B cell (primary cell): ENCODE measurements around the gene PPEF1. TPM values are rescaled to one million over a fixed set of nuclear protein-coding genes. Genes with fewer than 3 reads are reported as not detected.

ENCODE experiments used
- ATAC-seq: fragments of 200-7000 bp; cut with Tn5 transposase; one replicate; pipeline ENCODE4 v1.10.0; 2021; ENCODE audit warnings: low read depth, mild to moderate bottlenecking, moderate number of reproducible peaks, moderate library complexity
- CTCF ChIA-PET: fragments of 350-600 bp; sonication (Branson Sonifier 250); formaldehyde crosslinking; loops from one replicate; lab custom pipeline; 2021; ENCODE audit warnings: antibody characterized with exemption, inconsistent platforms; lab: Charles Lee
- POLR2A ChIA-PET: fragments of 350-600 bp; sonication (Branson Sonifier 250); formaldehyde crosslinking; loops from one replicate; lab custom pipeline; 2021; ENCODE audit warnings: antibody characterized with exemption; lab: Charles Lee
- DNase-seq: peaks from one replicate; pipeline ENCODE4 v3.0.0; 2013
- H2AFZ ChIP-seq: 2 replicates; pipeline ENCODE4 v1.6.1; 2012; ENCODE audit warnings: mild to moderate bottlenecking, low read depth, low read length; ENCODE audit not compliant: insufficient read depth, poor library complexity, severe bottlenecking
- H3K27ac ChIP-seq, 2 donors: 1 replicate in 1 of 2; 2 replicates in 1 of 2; pipeline ENCODE4 v1.5.1; 2012 to 2013; ENCODE audit warnings: low read length in 2 of 2, mild to moderate bottlenecking in 2 of 2, moderate library complexity in 1 of 2
- H3K27me3 ChIP-seq, 4 experiments: fragments of 200-600 bp in 1 of 4; sonication (generic) in 1 of 4; replicated peaks in 1 of 4; 1 replicate in 2 of 4; 2 replicates in 2 of 4; pipeline versions ENCODE4 v1.6.1 to v1.7.0; 2013 to 2016; ENCODE audit warnings: low read length in 3 of 4, mild to moderate bottlenecking in 2 of 4, mixed read lengths in 1 of 4, moderate library complexity in 1 of 4; ENCODE audit not compliant: insufficient read depth in 4 of 4, control insufficient read depth in 3 of 4; ENCODE audit errors: control extremely low read depth in 1 of 4
- H3K36me3 ChIP-seq, 2 experiments: replicated peaks in 1 of 2; 1 replicate in 1 of 2; 2 replicates in 1 of 2; pipeline versions ENCODE4 v1.6.1 to v1.7.1; 2013; ENCODE audit warnings: low read length in 1 of 2; ENCODE audit not compliant: insufficient read depth in 2 of 2, control insufficient read depth in 1 of 2; ENCODE audit errors: control extremely low read depth in 1 of 2, extremely low read depth in 1 of 2
- H3K4me1 ChIP-seq, 2 donors: fragments of 200-600 bp in 1 of 2; sonication (generic) in 1 of 2; 1 replicate in 1 of 2; 2 replicates in 1 of 2; pipeline versions ENCODE4 v1.5.1 to v1.6.1; 2013 to 2017; ENCODE audit warnings: low read length in 2 of 2; ENCODE audit not compliant: control insufficient read depth in 2 of 2, insufficient read depth in 2 of 2
- H3K4me2 ChIP-seq: replicated peaks from 2 replicates; pipeline ENCODE3; 2012; ENCODE audit warnings: mild to moderate bottlenecking, low read depth, low read length; ENCODE audit not compliant: poor library complexity, severe bottlenecking
- H3K4me3 ChIP-seq, 5 experiments: fragments of 200-600 bp in 1 of 5; sonication (generic) in 1 of 5; 1 replicate in 3 of 5; 2 replicates in 2 of 5; pipeline versions ENCODE4 v1.5.1 to v1.7.0; 2011 to 2016; ENCODE audit warnings: low read length in 4 of 5, mild to moderate bottlenecking in 4 of 5, low read depth in 2 of 5, control low read depth in 1 of 5, moderate library complexity in 1 of 5; ENCODE audit not compliant: insufficient read depth in 1 of 5; ENCODE audit errors: control extremely low read depth in 1 of 5, extremely low read depth in 1 of 5
- H3K79me2 ChIP-seq: fragments of 200-600 bp; sonication (generic); one replicate; pipeline ENCODE4 v1.6.0; 2016; ENCODE audit warnings: low read length; ENCODE audit not compliant: control insufficient read depth, insufficient read depth
- H3K9ac ChIP-seq: fragments of 200-600 bp; sonication (generic); 2 replicates; pipeline ENCODE4 v1.6.1; 2017; ENCODE audit warnings: mild to moderate bottlenecking, low read length, moderate library complexity
- H3K9me3 ChIP-seq, 3 donors: one replicate each; pipeline versions ENCODE4 v1.6.1 to v1.7.1; 2013; ENCODE audit warnings: low read length in 2 of 3; ENCODE audit not compliant: control insufficient read depth in 2 of 3, insufficient read depth in 1 of 3; ENCODE audit errors: control extremely low read depth in 1 of 3
- H4K20me1 ChIP-seq: 2 replicates; pipeline ENCODE4 v1.6.0; 2012; ENCODE audit warnings: mild to moderate bottlenecking, low read length; ENCODE audit not compliant: insufficient read depth, control insufficient read depth, poor library complexity, severe bottlenecking
- H3K27ac Mint-ChIP-seq: one replicate; pipeline ENCODE4 v1.8.0; 2021; ENCODE audit warnings: mixed read lengths
- H3K27me3 Mint-ChIP-seq: one replicate; pipeline ENCODE4 v1.8.0; 2021; ENCODE audit warnings: mixed read lengths
- H3K4me1 Mint-ChIP-seq: one replicate; pipeline ENCODE4 v1.8.0; 2021; ENCODE audit warnings: mixed read lengths
- H3K4me3 Mint-ChIP-seq: one replicate; pipeline ENCODE4 v1.8.0; 2021; ENCODE audit warnings: mixed read lengths
- H3K9me3 Mint-ChIP-seq: one replicate; pipeline ENCODE4 v1.8.0; 2022; ENCODE audit warnings: mixed read lengths; ENCODE audit not compliant: insufficient read depth
- CTCF ChIP-seq: fragments of 200-600 bp; IDR thresholded peaks from one replicate; pipeline ENCODE4 v1.8.0; 2022; ENCODE audit warnings: antibody characterized with exemption, mild to moderate bottlenecking
- EZH2 ChIP-seq: IDR thresholded peaks from 2 replicates; pipeline ENCODE4 v1.6.1; 2012; ENCODE audit warnings: borderline replicate concordance, low read depth, mild to moderate bottlenecking, moderate library complexity, low read length; ENCODE audit not compliant: insufficient read depth, poor library complexity, severe bottlenecking
- WGBS: methylation state at CpG from one replicate; pipeline ENCODE4 v1.1.5; 2013; ENCODE audit warnings: missing lambda C conversion rate; ENCODE audit not compliant: insufficient coverage; 5-methylcytosine and 5-hydroxymethylcytosine counted together
- intact Hi-C: fragments of 100-400 bp; cut with micrococcal nuclease; formaldehyde crosslinking; loops from one replicate; pipeline ENCODE4 v1.10.0; 2022
- polyA minus RNA-seq: library from RNA; depleted of rRNA, polyadenylated mRNA; stranded (reverse); fragments of >200 nt; gene quantifications from 2 replicates; pipeline ENCODE4 v1.2.3, GENCODE V29; 2012
- polyA plus RNA-seq: library from polyadenylated mRNA; depleted of rRNA; stranded (reverse); fragments of >200 nt; gene quantifications from 2 replicates; pipeline ENCODE4 v1.2.3, GENCODE V29; 2012
- total RNA-seq, 2 donors: library from RNA; stranded (reverse); fragments of 120-200 nt in 1 of 2; gene quantifications; 1 replicate in 1 of 2; 2 replicates in 1 of 2; pipeline versions ENCODE4 v1.2.3 to v1.2.4, GENCODE V29; 2013 to 2022

Gene PPEF1
- total RNA-seq (0.52 and 0.56 TPM in 2 replicates), polyA plus RNA-seq (0.22 and 0.26 TPM in 2 replicates), polyA minus RNA-seq (0.21 TPM in 1 of 2 replicates, not detected in the other)
- total RNA-seq (2013), result 0.28 TPM

GRCh38 chrX:18707426-18708049, at the start of gene PPEF1:
Gene PPEF1 (plus strand): TSS chrX:18707645. CDS start chrX:18707781, 136 bp downstream.
- ChIA-PET POLR2A (no interaction called here), CTCF (no interaction called here)
- Histone ChIP-seq H2AFZ (no peak within 1 kb of the TSS), H3K4me3 (no peak within 1 kb of the TSS), H3K4me2 (no peak within 1 kb of the TSS), H3K27me3 (no peaks in the 10 kb centered on the region), H4K20me1 (no peaks in the 10 kb centered on the region), H3K4me1 (no peaks in the 10 kb centered on the region), H3K79me2 (no peaks in the 10 kb centered on the region), H3K27ac (no peak within 1 kb of the TSS), H3K9me3 (no peaks in the 10 kb centered on the region), H3K36me3 (no peaks in the 10 kb centered on the region), H3K9ac (no peak within 1 kb of the TSS)
- Mint-ChIP-seq H3K9me3 (peaks cover 1% of the 10 kb centered on the region), H3K4me1 (no peaks in the 10 kb centered on the region), H3K27me3 (no peaks in the 10 kb centered on the region), H3K4me3 (no peak within 1 kb of the TSS), H3K27ac (no peak within 1 kb of the TSS)
- DNase-seq (no peak), ATAC-seq (no peak)
- no peak for TF ChIP-seq CTCF
- no peak for TF ChIP-seq EZH2
- intact Hi-C loops, result no loop called here
- WGBS, result no CpG with 5 or more reads among the region's 8 CpGs

- H2AFZ ChIP-seq, result no peak overlapping the region
- no peak overlapping the region for H3K27ac ChIP-seq
- 98% methylated on average over 7 of the region's 12 CpGs for WGBS
- H3K9me3 Mint-ChIP-seq, result no peaks in the 10 kb centered on the region
- no peaks in the 10 kb centered on the region for H3K27me3 Mint-ChIP-seq
- no peak overlapping the region for H3K9ac ChIP-seq
- no peak overlapping the region for H3K4me3 Mint-ChIP-seq
- intact Hi-C loops, result no loop called here
- TF ChIP-seq EZH2 (no peak), CTCF (no peak)
- no peaks in the 10 kb centered on the region for H3K9me3 ChIP-seq
- H4K20me1 ChIP-seq, result no peaks in the 10 kb centered on the region
- DNase-seq (no peak), ATAC-seq (no peak)
- H3K4me3 ChIP-seq, result no peak overlapping the region
- H3K27ac Mint-ChIP-seq, result no peak overlapping the region
- H3K79me2 ChIP-seq, result no peaks in the 10 kb centered on the region
- POLR2A ChIA-PET, result no interaction called here
- H3K4me1 ChIP-seq, result no peaks in the 10 kb centered on the region
- CTCF ChIA-PET, result no interaction called here
- H3K4me1 Mint-ChIP-seq, result no peaks in the 10 kb centered on the region
- H3K4me2 ChIP-seq, result no peak overlapping the region
- no peaks in the 10 kb centered on the region for H3K27me3 ChIP-seq
- H3K36me3 ChIP-seq, result no peaks in the 10 kb centered on the region
Observed at GRCh38 chrX:18661273-18661672, 46.2 kb upstream of the PPEF1 start.
